Measurements from ENCODE around the gene TLK2.
A peak's percentile ranks its signal among the peaks of the same experiment; 100 is the strongest.
"Not testable (repeated sequence)": the region's sequence is repeated elsewhere in the genome, so short reads cannot be mapped to it uniquely, and the experiment has no call there.

The TLK2 gene

GRCh38 chr17:62473030-62473982 lies 5.3 kb upstream of the TLK2 start:
- DNase-seq (ENCODE audit: low read depth); H3K4me3 ChIP-seq (ENCODE audit: low read depth, low read length): not testable (repeated sequence)

GRCh38 chr17:62477111-62477510 lies 1.5 kb upstream of the TLK2 start:
- H3K4me3 ChIP-seq (ENCODE audit: low read depth, low read length): peak overlapping the region; percentile 74

GRCh38 chr17:62477718-62478408 lies 762 bp upstream of the TLK2 start:
- H3K4me3 ChIP-seq (ENCODE audit: low read depth, low read length): peak overlapping the region; percentile 74
- peak; percentile 34 for DNase-seq (ENCODE audit: low read depth)

More at GRCh38 chr17:62477111-62477510, 1.5 kb upstream of the TLK2 start:
- DNase-seq (ENCODE audit: low read depth): not testable (repeated sequence)

- H3K4me3 ChIP-seq (ENCODE audit: low read depth, low read length): peak overlapping the region; percentile 90
Measured at GRCh38 chr17:62478880-62479638, 434 bp downstream of the TLK2 start.

GRCh38 chr17:62479639-62480258 lies 1.1 kb downstream of the TLK2 start:
- not testable (repeated sequence) for DNase-seq (ENCODE audit: low read depth)

More at GRCh38 chr17:62478880-62479638, 434 bp downstream of the TLK2 start:
- peak; percentile 31 for DNase-seq (ENCODE audit: low read depth)

GRCh38 chr17:62482553-62482952 lies 3.9 kb downstream of the TLK2 start:
- H3K4me3 ChIP-seq (ENCODE audit: low read depth, low read length); DNase-seq (ENCODE audit: low read depth): not testable (repeated sequence)

More at GRCh38 chr17:62479639-62480258, 1.1 kb downstream of the TLK2 start:
- H3K4me3 ChIP-seq (ENCODE audit: low read depth, low read length): peak overlapping the region; percentile 90

- H3K4me3 ChIP-seq (ENCODE audit: low read depth, low read length); DNase-seq (ENCODE audit: low read depth): not testable (repeated sequence)
Measured at GRCh38 chr17:62490990-62491389, 12.4 kb downstream of the TLK2 start.

- DNase-seq (ENCODE audit: low read depth); H3K4me3 ChIP-seq (ENCODE audit: low read depth, low read length): not testable (repeated sequence)
Measured at GRCh38 chr17:62493049-62493655, 14.5 kb downstream of the TLK2 start.

- peak; percentile 28 for DNase-seq (ENCODE audit: low read depth)
- H3K4me3 ChIP-seq (ENCODE audit: low read depth, low read length): not testable (repeated sequence)
Measured at GRCh38 chr17:62494073-62494472, 15.4 kb downstream of the TLK2 start.

GRCh38 chr17:62496344-62496743 lies 17.7 kb downstream of the TLK2 start:
- not testable (repeated sequence) for DNase-seq (ENCODE audit: low read depth)

GRCh38 chr17:62498796-62499195 lies 20.2 kb downstream of the TLK2 start:
- DNase-seq (ENCODE audit: low read depth); H3K4me3 ChIP-seq (ENCODE audit: low read depth, low read length): not testable (repeated sequence)

More at GRCh38 chr17:62496344-62496743, 17.7 kb downstream of the TLK2 start:
- H3K4me3 ChIP-seq (ENCODE audit: low read depth, low read length): not testable (repeated sequence)

GRCh38 chr17:62500463-62500862 lies 21.8 kb downstream of the TLK2 start:
- not testable (repeated sequence) for DNase-seq (ENCODE audit: low read depth); H3K4me3 ChIP-seq (ENCODE audit: low read depth, low read length)

GRCh38 chr17:62504857-62505256 lies 26.2 kb downstream of the TLK2 start:
- H3K4me3 ChIP-seq (ENCODE audit: low read depth, low read length); DNase-seq (ENCODE audit: low read depth): not testable (repeated sequence)

GRCh38 chr17:62507191-62507836 lies 28.7 kb downstream of the TLK2 start:
- not testable (repeated sequence) for DNase-seq (ENCODE audit: low read depth); H3K4me3 ChIP-seq (ENCODE audit: low read depth, low read length)

GRCh38 chr17:62510247-62510819 lies 31.7 kb downstream of the TLK2 start:
- H3K4me3 ChIP-seq (ENCODE audit: low read depth, low read length); DNase-seq (ENCODE audit: low read depth): not testable (repeated sequence)

GRCh38 chr17:62511014-62511413 lies 32.4 kb downstream of the TLK2 start:
- not testable (repeated sequence) for H3K4me3 ChIP-seq (ENCODE audit: low read depth, low read length)

GRCh38 chr17:62516376-62516775 lies 37.8 kb downstream of the TLK2 start:
- DNase-seq (ENCODE audit: low read depth); H3K4me3 ChIP-seq (ENCODE audit: low read depth, low read length): not testable (repeated sequence)

More at GRCh38 chr17:62511014-62511413, 32.4 kb downstream of the TLK2 start:
- DNase-seq (ENCODE audit: low read depth): not testable (repeated sequence)

Data from GM12865 (cell line).